ENCODE data around the gene COG2.
A peak's percentile ranks its signal among the peaks of the same experiment; 100 is the strongest.
"Not testable (repeated sequence)": the region's sequence is repeated elsewhere in the genome, so short reads cannot be mapped to it uniquely, and the experiment has no call there.

COG2 gene, protein sequence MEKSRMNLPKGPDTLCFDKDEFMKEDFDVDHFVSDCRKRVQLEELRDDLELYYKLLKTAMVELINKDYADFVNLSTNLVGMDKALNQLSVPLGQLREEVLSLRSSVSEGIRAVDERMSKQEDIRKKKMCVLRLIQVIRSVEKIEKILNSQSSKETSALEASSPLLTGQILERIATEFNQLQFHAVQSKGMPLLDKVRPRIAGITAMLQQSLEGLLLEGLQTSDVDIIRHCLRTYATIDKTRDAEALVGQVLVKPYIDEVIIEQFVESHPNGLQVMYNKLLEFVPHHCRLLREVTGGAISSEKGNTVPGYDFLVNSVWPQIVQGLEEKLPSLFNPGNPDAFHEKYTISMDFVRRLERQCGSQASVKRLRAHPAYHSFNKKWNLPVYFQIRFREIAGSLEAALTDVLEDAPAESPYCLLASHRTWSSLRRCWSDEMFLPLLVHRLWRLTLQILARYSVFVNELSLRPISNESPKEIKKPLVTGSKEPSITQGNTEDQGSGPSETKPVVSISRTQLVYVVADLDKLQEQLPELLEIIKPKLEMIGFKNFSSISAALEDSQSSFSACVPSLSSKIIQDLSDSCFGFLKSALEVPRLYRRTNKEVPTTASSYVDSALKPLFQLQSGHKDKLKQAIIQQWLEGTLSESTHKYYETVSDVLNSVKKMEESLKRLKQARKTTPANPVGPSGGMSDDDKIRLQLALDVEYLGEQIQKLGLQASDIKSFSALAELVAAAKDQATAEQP

DNA sequence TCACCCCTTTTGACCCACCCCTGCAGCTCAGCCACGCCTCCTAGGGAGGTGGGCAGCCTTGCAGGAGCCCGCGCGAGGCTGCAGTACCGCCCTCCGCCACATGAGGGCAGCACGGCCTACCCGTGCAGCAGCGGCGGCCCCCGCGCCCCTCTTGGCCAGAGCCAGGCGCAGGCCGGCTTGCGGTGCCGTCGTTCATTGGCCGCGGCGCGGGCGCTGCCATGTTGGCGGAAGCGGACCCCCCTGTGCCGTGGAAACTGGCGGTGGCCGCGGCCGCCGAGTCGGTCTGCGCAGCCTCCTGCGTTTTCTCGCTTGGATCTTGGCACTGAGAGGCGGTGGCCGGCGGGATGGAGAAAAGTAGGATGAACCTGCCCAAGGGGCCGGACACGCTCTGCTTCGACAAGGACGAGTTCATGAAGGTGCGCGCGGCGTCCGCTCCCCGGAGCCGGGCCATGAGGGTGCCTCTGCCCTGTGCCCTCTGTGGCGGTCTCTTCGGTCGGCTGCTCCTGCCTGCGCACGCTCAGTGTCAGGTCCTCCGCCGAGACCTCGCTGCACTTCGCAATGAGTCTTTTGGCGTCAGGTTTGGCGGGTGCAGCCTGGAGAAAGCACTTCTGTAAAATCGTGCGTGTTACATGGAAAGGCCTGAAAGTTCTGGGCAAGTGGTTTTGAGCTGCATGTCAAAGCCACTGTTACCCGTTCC, at the start of gene COG2:
TSS of gene COG2 (plus strand) at position 219 of the 697 bp plus-strand sequence. CDS start at position 345, 126 bp downstream.
- peak; percentile 80 for DNase-seq

DNA sequence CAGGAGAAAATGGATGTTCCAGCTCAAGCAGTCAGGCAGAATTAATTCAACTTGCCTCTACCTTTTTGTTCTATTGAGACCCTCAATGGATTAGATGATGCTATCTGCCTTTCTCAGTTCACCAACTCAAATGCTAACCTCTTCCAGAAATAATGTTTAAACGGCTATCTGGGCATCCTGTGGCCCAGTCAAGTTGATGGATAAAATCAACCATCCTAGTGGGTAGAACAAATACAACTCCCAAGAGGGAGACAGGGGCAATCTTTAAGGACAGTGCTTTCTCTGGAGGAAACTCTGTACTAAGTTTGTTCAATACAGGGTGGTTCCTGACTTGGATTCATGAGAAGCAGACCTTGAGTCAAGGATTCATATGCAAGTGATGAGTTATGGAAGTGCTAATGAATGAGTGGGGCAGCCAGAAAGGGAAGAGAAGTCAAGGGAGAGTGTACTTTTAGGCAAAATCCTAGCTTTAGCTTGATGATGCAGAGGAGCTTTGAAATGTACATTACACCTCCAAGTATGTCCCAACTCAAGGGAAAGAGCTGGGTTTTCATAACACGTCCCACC, 49.4 kb upstream of the COG2 start:
- no peak for DNase-seq

DNA sequence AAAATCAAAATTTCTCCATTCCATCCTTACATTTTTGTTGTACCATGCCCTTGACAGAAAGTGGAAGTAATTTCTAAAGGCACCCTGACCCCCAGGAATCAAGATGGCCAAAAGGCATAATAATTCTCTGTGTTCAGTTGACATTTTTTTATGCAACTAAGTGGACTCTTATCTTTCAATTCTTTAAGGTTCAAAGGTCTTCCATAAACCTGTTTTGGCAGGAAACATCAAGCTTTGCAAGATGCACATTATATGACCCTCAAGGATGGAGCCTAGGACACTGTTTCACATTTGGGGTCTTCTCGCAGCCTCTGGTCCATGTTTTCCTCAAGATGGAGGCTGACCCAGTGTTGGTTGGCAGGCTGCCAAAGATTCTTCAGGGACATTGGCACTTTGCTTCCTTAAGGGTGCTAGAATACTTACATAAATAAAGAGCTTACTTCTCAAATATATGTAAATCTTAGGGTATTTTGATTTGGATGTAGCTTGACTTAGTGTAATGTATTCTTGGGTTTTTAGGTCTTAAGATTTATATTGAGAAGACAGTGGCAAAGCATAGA, 48.0 kb upstream of the COG2 start:
- no peak for DNase-seq

DNA sequence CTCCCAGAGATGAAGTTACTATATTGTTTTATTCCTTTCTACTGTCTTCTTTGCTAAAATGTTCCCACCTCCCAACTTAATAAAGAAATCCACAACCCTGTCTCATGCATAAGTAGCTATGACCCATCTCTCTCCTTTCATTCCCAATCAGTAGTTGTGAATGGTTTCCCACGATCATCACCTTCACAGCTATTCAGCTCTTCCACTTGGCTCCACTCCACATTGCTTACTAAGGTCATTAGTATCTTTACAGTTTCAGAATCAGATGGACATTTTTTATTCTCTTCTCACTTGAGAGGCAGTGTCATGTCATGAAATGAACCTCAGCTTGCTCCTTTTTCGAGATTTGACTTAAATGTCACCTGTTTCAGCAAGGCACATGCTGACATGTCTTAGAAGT, 47.1 kb upstream of the COG2 start:
- DNase-seq = no peak

DNA sequence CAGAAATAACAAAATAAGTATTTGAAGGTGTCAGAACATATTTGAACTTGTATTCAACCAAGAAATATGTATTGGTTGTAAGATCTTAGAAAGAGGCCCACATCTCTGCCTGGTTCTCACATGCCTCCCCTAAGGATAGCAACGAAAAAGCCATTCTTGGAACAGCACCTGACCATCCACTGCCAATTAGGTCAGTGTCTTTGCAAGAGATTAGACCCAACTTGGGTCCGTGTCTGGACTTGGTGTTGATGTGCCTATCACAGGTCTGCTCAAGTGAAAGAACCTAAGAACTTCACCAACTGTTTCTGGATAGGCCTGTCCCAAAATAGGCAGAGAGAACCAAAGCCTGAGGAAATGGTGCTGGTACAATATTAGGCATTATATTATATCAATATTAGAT, 46.0 kb upstream of the COG2 start:
- no peak for DNase-seq

DNA sequence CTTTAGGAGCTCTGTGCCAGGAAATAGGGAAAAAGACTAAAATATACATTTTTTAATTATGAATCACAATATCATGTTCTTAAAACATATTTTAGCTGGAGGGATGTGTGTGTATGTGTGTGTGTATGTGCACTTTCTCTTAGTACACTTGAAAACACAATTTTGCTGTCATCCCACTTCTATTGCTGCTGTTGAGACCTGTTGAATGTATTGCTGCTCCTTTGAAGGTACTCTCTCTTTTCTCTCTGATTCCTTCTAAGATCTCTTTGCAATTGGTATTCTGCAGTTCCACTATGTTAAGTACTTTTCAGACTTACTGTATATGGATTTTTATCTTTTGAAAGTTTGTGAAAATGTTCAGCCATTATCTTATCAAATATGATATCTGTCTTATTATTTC, 43.5 kb upstream of the COG2 start:
- no peak for DNase-seq

DNA sequence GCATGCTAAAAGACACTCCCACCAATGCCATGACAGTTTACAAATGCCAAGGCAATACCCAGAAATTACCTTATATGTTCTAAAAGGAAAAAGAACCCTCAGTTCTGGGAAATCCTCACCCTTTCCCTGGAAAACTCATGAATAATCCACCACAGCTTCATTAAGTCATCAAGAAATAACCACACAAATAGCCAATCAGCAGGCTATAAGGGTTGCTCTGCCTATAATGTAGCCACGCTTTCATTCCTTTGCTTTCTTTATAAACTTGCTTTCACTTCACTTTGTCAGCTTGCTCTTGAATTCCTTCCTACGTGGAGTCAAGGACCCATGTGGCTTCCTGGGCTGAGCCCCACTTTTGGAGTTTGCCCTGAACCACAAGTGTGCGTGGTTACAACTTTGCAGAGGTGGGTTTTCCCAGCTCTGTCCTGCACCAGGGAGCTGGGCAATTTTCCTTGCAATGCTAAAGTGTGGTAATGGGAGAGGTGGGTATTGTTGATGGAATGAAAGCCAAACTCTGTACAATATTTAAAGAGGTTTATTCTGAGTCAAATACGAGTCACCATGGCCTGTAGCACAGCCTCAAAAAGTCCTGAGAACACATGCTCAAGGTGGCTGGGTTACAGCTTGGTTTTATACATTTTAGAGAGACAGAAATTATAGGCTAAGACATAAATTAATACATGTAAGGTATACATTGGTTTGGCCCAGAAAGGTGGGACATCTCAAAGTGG, 42.2 kb upstream of the COG2 start:
- no peak for DNase-seq

DNA sequence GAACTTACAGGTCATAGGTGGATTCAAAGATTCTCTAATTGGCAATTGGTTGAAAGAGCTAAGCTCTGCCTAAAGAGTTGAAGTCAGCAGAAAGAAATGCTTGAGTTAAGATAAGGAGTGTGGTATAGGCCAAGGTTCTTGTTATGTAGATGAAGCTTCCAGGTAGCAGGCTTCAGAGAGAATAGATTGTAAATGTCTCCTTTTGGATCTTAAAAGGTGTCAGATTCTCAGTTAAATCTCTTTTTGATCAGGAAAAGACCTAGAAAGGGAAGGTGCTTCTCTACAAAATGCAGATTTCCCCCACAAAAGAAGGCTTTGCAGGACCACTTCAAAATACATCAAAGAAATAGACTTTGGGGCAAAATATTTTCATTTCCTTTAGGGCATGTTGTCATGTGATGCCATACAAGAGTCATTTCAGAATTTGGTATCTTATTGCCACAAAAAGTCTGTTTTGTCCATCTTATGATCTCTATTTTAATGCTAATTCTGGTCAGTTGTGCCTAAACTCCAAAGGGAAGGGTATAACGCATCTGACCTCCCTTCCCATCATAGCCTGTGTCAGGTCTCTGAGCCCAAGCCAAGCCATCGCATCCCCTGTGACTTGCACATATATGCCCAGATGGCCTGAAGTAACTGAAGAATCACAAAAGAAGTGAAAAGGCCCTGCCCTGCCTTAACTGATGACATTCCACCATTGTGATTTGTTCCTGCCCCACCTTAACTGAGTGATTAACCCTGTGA, 41.5 kb upstream of the COG2 start:
- DNase-seq = not testable (repeated sequence)

DNA sequence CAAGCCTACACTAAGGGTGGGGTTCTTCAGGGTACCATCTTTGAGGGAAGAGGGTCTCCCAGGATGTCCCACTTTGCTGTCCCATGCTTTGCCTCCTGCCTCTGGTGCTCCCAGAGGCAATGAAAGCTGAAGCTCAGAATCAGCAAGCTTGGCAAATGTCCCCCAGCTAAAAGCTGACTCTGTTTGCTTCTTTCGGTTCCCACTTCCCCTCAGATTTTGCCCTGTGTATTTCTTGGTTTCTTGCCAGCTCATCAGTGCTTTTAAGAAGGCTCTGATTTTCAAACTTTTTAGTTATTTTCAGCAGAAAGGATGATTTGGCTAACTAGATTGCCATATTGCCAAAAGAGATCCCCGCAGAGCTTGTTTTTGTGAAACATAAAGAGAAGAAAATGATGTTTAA, 33.1 kb upstream of the COG2 start:
- no peak for DNase-seq

DNA sequence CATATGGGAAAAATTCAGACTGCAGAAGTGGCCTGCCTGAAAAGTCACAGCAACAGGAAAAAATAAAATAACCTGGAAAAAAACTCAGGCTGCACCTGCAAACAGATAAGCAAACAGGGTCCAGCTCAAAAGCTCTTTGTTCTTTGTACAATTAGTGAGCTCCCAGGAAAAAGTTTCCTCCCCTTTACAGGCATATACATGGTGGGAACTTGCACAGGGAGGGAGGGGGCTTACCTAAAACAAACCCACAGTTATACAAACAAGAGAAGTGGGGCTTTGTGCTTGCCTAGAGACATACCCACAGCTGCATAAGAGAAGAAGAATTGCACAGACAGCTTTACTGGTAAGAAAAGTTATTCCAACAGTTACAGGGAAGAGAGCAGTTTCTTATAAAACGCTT, 31.7 kb upstream of the COG2 start:
- DNase-seq = no peak

DNA sequence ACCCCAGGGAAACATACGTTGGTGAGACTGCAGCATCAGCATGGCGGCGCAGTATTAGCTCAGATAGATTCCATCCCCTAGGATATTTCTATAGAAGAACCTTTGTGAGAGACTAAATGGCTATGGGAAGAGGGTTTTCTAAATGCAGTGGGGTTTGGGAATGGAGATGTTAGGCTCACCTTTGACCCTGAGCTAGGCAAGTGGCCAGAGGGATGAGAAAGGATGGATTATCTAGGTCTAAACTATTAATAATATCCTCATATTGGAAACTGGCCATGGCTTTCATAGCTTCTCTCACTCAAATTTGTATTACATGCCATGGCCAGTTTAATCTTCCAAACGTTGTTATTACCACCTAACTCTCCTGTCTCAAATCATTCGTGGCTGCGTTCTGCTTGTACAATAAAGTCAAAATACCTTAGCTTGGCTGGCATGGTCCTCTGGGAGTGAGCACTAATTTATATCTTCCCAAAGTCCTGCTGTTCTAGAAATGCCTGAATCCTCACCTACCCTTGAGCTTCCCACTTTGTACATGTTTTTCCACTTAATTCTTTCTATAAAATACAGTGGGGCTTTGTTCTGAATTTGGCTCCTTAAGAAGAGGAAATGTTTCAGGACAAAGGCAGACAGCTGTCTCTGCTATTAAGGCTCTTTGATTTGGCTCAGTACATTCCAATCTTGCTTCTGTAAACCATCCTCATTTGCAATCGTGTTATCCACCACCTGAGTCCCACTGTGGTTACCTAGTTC, 31.0 kb upstream of the COG2 start:
- DNase-seq = no peak

DNA sequence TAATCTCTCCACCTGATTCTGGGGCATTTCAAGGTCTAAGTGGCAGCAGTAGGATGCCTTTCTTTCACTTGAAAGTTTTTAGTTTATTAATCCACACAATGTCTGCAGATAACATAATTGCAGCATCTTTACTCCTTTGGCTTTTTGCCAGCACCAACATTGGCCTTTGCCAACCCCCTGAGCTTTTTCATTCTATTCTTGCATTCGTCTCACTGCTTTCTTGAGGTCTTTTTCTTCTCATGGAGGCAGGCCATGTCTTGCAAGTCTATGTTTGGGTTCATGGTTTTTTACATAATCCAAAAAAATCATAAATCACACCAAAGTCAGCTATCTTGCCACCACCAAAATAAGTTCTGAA, 30.4 kb upstream of the COG2 start:
- no peak for DNase-seq

DNA sequence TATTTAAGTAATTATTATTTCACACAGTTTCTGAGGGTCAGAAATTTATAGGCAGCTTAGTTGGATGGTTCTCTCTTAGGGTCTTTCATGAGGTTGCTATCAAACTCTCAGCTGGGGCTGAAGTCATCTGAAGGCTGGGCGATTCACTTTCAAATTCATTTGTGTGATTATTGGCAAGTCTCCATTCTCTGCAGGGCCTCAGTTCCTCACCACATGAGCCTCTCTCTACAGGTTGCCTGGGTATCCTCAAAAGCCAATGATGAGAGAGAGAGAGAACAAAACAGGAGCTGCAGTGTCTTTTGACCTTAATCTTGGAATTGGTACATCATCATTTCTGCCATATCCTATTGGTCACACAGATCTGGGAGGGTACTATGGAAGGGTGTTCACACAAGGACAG, 29.6 kb upstream of the COG2 start:
- no peak for DNase-seq

DNA sequence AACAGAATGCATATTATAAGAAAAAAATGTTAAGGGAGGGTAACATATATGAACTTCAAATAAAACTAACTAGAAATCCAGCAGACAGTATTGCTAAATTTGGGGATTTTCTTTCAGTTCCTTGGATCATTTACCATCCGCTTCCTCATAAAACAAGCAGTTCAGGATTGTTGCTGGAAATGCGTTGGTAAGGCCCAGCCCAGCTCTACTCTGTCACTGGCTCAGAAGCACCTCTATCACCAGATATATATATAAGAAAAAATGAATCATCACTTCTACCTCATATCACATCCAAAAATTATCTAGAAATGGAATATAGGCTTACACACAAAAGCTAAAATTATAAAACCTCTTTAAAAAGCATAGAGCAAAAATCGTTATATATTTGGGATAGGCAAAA, 28.2 kb upstream of the COG2 start:
- no peak for DNase-seq

DNA sequence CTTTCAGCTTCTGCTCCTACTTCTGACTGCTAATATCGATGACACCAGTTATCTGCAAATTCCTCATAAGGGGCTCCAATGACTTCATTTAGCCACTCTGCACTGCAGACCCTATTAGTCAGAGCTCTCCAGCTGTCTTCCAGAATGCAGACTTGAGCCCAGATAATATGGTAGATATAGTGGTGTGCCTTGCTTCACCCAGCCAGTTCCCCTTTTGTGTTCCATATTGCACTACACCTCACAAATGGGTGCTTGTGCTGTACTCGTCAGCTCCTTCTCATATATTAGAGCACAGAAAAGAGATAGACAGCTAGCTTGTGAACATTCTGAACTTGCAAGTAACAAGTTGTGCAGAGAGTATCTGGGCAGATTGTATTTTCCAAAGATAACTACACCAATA, 23.7 kb upstream of the COG2 start:
- DNase-seq = no peak

DNA sequence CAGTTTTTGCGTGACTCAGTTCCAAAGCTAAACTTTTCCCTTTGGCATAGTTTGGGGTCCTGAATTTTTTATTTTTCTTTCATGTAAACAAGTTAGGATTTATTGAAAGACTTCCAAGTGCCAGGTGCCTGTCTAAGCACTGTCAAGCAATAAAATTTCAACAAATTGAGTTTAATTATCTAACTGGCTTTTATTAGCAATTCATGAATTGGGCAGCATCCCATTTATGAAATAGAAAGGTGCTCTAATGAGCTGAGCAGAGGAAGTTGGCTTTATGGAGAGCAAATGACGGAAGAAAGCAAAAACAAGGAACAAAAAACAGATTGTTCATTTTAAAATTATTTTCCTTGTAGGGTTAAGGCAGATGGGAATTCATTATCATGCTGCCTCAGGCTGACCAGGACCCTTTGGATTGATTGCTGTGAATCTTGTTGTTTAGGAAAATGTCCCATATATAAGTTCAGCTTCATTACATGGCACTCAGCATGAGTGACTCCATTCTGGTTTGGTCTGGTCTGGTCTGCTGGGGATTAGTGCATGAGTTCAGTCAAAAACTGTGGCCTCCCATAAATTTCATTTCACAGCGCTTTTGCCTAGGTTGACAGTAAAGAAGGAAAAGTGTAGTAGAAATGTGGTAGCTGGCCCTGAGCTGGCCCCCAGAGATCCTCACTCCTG, 21.5 kb upstream of the COG2 start:
- DNase-seq = no peak

DNA sequence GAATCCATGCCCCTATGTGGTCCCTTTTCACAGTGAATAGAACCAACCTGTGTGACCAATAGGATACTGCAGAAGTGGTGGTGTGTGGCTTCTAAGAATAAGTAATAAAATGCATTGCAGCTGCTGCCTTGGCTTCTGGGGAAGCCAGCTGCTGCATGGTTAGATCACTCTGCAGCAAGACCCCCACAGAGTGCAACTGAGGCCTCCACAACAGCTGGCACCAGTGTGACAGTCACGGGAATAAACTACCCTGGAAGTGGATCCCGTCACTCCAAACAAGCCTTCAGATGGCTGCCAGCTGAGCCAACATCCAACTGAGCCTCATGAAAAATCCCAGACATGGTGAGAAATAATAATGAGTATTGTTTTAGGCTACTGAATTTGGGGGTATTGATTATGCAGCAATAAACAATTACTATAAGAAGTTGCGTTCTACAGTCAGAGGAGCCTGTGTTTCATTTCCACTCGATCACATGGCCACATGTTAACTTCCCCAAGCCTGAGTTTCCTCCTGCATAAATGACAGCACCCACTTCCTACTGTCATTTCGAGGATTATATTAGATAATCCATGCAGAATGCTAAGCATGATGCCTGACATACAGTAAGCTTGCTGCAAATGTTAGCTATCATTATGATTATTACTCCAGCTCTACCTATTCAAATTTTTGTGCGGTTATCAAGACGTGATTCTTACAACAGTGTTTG, 20.8 kb upstream of the COG2 start:
- no peak for DNase-seq

DNA sequence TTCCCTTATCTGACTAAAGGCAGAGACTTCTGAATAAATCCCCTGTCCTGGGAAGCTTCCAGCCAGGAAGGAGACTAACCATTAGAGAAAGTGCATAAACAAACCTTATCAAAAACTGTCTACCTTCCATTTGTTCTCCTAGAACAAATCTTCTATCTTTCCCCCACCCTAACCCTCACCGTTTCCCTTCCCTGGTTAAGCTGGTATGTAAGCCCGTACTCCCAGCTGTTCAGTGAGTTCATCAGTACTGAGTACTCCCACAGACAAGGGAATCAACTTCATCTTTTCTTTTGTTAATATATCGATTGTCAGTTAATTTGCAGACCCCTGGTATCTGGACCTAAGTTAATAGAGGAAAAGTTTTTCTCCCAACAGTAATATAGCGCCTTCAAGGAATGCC, 20.1 kb upstream of the COG2 start:
- no peak for DNase-seq

DNA sequence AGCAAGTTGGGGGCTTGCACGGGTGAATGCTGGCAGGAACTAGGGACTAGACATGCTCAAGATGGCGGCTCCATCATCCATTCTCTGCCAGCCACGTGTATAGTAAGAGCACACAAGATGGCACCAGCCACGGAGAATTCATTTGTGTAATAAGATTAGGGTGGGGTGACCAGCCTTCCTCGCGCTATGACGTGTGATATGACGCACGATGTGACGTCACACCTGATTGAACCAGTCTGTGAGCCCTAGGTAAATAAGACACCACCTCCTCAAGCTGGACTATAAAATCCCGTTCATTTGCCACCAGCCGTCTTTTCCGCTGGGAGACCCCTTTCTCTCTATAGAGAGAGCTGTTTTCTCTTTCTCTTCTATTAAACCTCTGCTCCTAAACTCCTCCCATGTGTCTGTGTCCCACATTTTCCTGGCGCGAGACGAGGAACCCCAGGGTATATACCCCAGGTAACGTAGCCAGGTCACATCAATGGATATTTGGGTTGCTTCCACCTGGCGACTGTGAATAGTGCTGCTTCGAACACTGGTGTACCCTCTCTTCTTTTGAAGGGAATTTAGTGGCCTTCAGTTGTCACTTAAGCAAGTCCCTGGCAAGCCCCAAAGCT, 18.1 kb upstream of the COG2 start:
- no peak for DNase-seq
